A549 (cell line): ENCODE data around the gene F10.

ENCODE experiments used
- CTCF ChIP-seq: fragments of >200 bp; sonication (Bioruptor Twin); formaldehyde crosslinking; IDR thresholded peaks from 3 replicates; pipeline ENCODE4 v1.5.1; 2016
- ESRRA ChIP-seq: fragments of 150-350 bp; IDR thresholded peaks from 2 replicates; pipeline ENCODE4 v1.6.1; 2014; ENCODE audit warnings: mild to moderate bottlenecking, low read length, borderline replicate concordance
- MAFK ChIP-seq: fragments of 450-650 bp; IDR thresholded peaks from 2 replicates; pipeline ENCODE4 v1.6.1; 2014; ENCODE audit not compliant: partially characterized antibody
- POLR2A ChIP-seq: IDR thresholded peaks from 2 replicates; pipeline ENCODE4 v1.6.1; 2012; ENCODE audit warnings: mild to moderate bottlenecking, low read length
- TF ChIP-seq, protein P1 (sequence below): IDR thresholded peaks from 2 replicates; pipeline ENCODE4 v1.6.1; 2012

GRCh38 chr13:113119166-113119821, 3.3 kb upstream of the F10 start:
- TF ChIP-seq MAFK (no peak), CTCF (no peak), POLR2A (no peak), ESRRA (no peak)
- TF ChIP-seq, protein P1, sequence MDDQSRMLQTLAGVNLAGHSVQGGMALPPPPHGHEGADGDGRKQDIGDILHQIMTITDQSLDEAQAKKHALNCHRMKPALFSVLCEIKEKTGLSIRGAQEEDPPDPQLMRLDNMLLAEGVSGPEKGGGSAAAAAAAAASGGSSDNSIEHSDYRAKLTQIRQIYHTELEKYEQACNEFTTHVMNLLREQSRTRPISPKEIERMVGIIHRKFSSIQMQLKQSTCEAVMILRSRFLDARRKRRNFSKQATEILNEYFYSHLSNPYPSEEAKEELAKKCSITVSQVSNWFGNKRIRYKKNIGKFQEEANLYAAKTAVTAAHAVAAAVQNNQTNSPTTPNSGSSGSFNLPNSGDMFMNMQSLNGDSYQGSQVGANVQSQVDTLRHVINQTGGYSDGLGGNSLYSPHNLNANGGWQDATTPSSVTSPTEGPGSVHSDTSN: no peak
